HepG2 (cell line): ENCODE measurements around the gene RTEL1. TPM values are rescaled to one million over a fixed set of nuclear protein-coding genes. Genes with fewer than 3 reads are reported as not detected.
A peak's percentile ranks its signal among the peaks of the same experiment; 100 is the strongest.

Source experiments
- EED ChIP-seq: sonication (generic); formaldehyde crosslinking; IDR thresholded peaks from 2 replicates; pipeline ENCODE4 v1.5.0; 2020; ENCODE audit warnings: mild to moderate bottlenecking, missing genetic modification reagents
- HNF1A ChIP-seq, 2 experiments: sonication (generic) in 1 of 2; formaldehyde crosslinking in 1 of 2; IDR thresholded peaks; 2 replicates each; pipeline versions ENCODE4 v1.4.0 to v1.6.1; 2016 to 2020; ENCODE audit warnings: borderline replicate concordance in 1 of 2, low read depth in 1 of 2, mild to moderate bottlenecking in 1 of 2, missing genetic modification reagents in 1 of 2
- JUNB ChIP-seq: sonication (generic); formaldehyde crosslinking; IDR thresholded peaks from 2 replicates; pipeline ENCODE4 v1.8.0; 2022; ENCODE audit warnings: missing genetic modification reagents, mild to moderate bottlenecking, borderline replicate concordance
- MLXIP ChIP-seq: sonication (generic); formaldehyde crosslinking; IDR thresholded peaks from 2 replicates; pipeline ENCODE4 v1.9.0; 2021; ENCODE audit warnings: missing genetic modification reagents, borderline replicate concordance
- MYC ChIP-seq: sonication (generic); formaldehyde crosslinking; IDR thresholded peaks from 2 replicates; pipeline ENCODE4 v1.9.0; 2021; ENCODE audit warnings: missing genetic modification reagents, borderline replicate concordance
- RFX5 ChIP-seq: IDR thresholded peaks from 2 replicates; pipeline ENCODE4 v1.6.1; 2011; ENCODE audit warnings: low read depth, low read length, improper control_type of control experiment
- SMAD9 ChIP-seq: sonication (generic); formaldehyde crosslinking; IDR thresholded peaks from 2 replicates; pipeline ENCODE4 v1.5.1; 2020; ENCODE audit warnings: mild to moderate bottlenecking, missing genetic modification reagents
- SRY ChIP-seq: sonication (generic); formaldehyde crosslinking; IDR thresholded peaks from 2 replicates; pipeline ENCODE4 v1.8.0; 2022; ENCODE audit warnings: mild to moderate bottlenecking, missing genetic modification reagents
- ZBTB8A ChIP-seq: sonication (generic); formaldehyde crosslinking; IDR thresholded peaks from 2 replicates; pipeline ENCODE4 v1.4.0; 2020; ENCODE audit warnings: mild to moderate bottlenecking, low read depth, missing genetic modification reagents, borderline replicate concordance
- ZFAT ChIP-seq: sonication (generic); formaldehyde crosslinking; conservative IDR thresholded peaks from 2 replicates; pipeline ENCODE4 v1.8.1; 2023; ENCODE audit warnings: missing genetic modification reagents, inconsistent platforms
- ZKSCAN5 ChIP-seq: sonication (generic); formaldehyde crosslinking; IDR thresholded peaks from 2 replicates; pipeline ENCODE4 v1.5.1; 2020; ENCODE audit warnings: mild to moderate bottlenecking, missing genetic modification reagents
- ZNF441 ChIP-seq: sonication (generic); formaldehyde crosslinking; IDR thresholded peaks from 2 replicates; pipeline ENCODE4 v1.7.0; 2021; ENCODE audit warnings: missing genetic modification reagents, borderline replicate concordance
- ZNF556 ChIP-seq: sonication (generic); formaldehyde crosslinking; IDR thresholded peaks from 2 replicates; pipeline ENCODE4 v1.4.0; 2020; ENCODE audit warnings: mild to moderate bottlenecking, missing genetic modification reagents, borderline replicate concordance
- ZNF746 ChIP-seq: sonication (generic); formaldehyde crosslinking; IDR thresholded peaks from 2 replicates; pipeline ENCODE4 v1.8.0; 2022; ENCODE audit warnings: mild to moderate bottlenecking, missing genetic modification reagents
- ZNF75D ChIP-seq: sonication (generic); formaldehyde crosslinking; IDR thresholded peaks from 2 replicates; pipeline ENCODE4 v1.8.1; 2023; ENCODE audit warnings: missing genetic modification reagents, mild to moderate bottlenecking, borderline replicate concordance
- ZNF776 ChIP-seq: sonication (generic); formaldehyde crosslinking; IDR thresholded peaks from 2 replicates; pipeline ENCODE4 v1.4.0; 2020; ENCODE audit warnings: mild to moderate bottlenecking, missing genetic modification reagents
- ZNF784 ChIP-seq: sonication (generic); formaldehyde crosslinking; IDR thresholded peaks from 2 replicates; pipeline ENCODE4 v1.5.1; 2020; ENCODE audit warnings: missing genetic modification reagents, mild to moderate bottlenecking, borderline replicate concordance
- ZNF800 ChIP-seq: sonication (generic); formaldehyde crosslinking; IDR thresholded peaks from 2 replicates; pipeline ENCODE4 v1.4.0; 2020; ENCODE audit warnings: missing genetic modification reagents
- polyA plus RNA-seq, 8 experiments: library from polyadenylated mRNA; depleted of rRNA in 3 of 8; stranded (reverse) in 7 of 8; unstranded in 1 of 8; fragments of >200 nt; fragmentation: Illumina TruSeq in 4 of 8; extraction: Trizol in 4 of 8; gene quantifications; 2 replicates each; pipeline versions ENCODE4 v1.2.1 to v1.2.3, GENCODE V29; 2011 to 2016; ENCODE audit warnings: low read depth in 4 of 8, missing spikeins in 1 of 8, mixed read lengths in 1 of 8; ENCODE audit not compliant: insufficient read depth in 1 of 8
- total RNA-seq, 5 experiments: library from RNA; depleted of rRNA; stranded (reverse); fragments of >200 nt; fragmentation: Illumina TruSeq; extraction: Trizol; gene quantifications; 2 replicates each; pipeline ENCODE4 v1.2.3, GENCODE V29; 2016; ENCODE audit warnings: low read depth in 1 of 5

The RTEL1 gene
- total and polyA plus RNA-seq, 2 of the 13 experiments (the other 11 are each of a cell fraction or from before 2014, with no cell fraction given), result 21.8 to 36.4 TPM

GRCh38 chr20:63628246-63628975 is 29.7 kb upstream of the RTEL1 start (continued):
- TF ChIP-seq ZKSCAN5 (CRISPR knock-in tag), result peak; percentile 84
- no peak for TF ChIP-seq ZNF776
- peak; percentile 98 for TF ChIP-seq MYC (CRISPR knock-in tag)
- TF ChIP-seq ZBTB8A (CRISPR knock-in tag), result peak; percentile 40; the same call in 1 of the 2 replicates
- 0 out of 2 replicates have a peak, but pooled peaks have one; percentile 73 for TF ChIP-seq MLXIP
- no peak for TF ChIP-seq ZNF75D
- TF ChIP-seq ZNF800 (CRISPR knock-in tag), result peak; percentile 91
- peak; percentile 92 for TF ChIP-seq ZNF441
- TF ChIP-seq RFX5, result peak; percentile 18; the same call in 1 of the 2 replicates
- peak; percentile 61 for TF ChIP-seq HNF1A (IDR thresholded peaks at IDR 0.05; ENCODE audit: low read depth)
- peak; percentile 55; the same call in 1 of the 2 replicates for TF ChIP-seq HNF1A (CRISPR knock-in tag; IDR thresholded peaks at IDR 0.05; ENCODE audit: borderline replicate concordance)
- peak; percentile 97; the same call in 1 of the 2 replicates for TF ChIP-seq ZNF556 (CRISPR knock-in tag)
- TF ChIP-seq EED (CRISPR knock-in tag), result peak; percentile 35; the same call in 1 of the 2 replicates
- TF ChIP-seq ZNF746 (CRISPR knock-in tag), result no peak
- TF ChIP-seq SRY (CRISPR knock-in tag), result 0 out of 2 replicates have a peak, but pooled peaks have one; percentile 71
- peak; percentile 75; the same call in 1 of the 2 replicates for TF ChIP-seq ZNF784 (CRISPR knock-in tag)
- TF ChIP-seq JUNB, result no peak
- peak; percentile 87 for TF ChIP-seq SMAD9 (CRISPR knock-in tag)
- no peak for TF ChIP-seq ZFAT (CRISPR knock-in tag)
